Tibial artery (tissue), 4 donors: ENCODE results near the gene THY1.
A peak's percentile ranks its signal among the peaks of the same experiment; 100 is the strongest.

Source experiments
- DNase-seq, 2 donors: peaks; one replicate each; pipeline ENCODE4 v3.0.0-alpha.2; 2019
- H3K27ac ChIP-seq, 2 donors: fragments of 200-600 bp; sonication (generic) in 1 of 2; 1 replicate in 1 of 2; 2 replicates in 1 of 2; pipeline ENCODE4 v1.5.1; 2018 to 2019; ENCODE audit warnings: mild to moderate bottlenecking in 1 of 2
- H3K27me3 ChIP-seq, 2 donors: fragments of 200-600 bp; sonication (generic) in 1 of 2; one replicate each; pipeline versions ENCODE4 v1.5.1 to v1.6.0; 2016 to 2019
- H3K36me3 ChIP-seq, 3 donors: fragments of 200-600 bp; sonication (generic) in 2 of 3; one replicate each; pipeline ENCODE4 v1.5.1; 2016 to 2019; ENCODE audit warnings: mild to moderate bottlenecking in 2 of 3
- H3K4me1 ChIP-seq, 4 donors: fragments of 200-600 bp; sonication (generic) in 2 of 4; 1 replicate in 3 of 4; 2 replicates in 1 of 4; pipeline ENCODE4 v1.5.1; 2016 to 2019
- H3K4me3 ChIP-seq, 2 donors: fragments of 200-600 bp; sonication (generic) in 1 of 2; 1 replicate in 1 of 2; 2 replicates in 1 of 2; pipeline ENCODE4 v1.5.1; 2018 to 2019; ENCODE audit warnings: mild to moderate bottlenecking in 2 of 2
- H3K9me3 ChIP-seq, 3 donors: fragments of 200-600 bp; sonication (generic) in 1 of 3; one replicate each; pipeline ENCODE4 v1.5.1; 2016 to 2019
- CTCF ChIP-seq, 2 experiments: fragments of 200-600 bp in 1 of 2; fragments of 450-650 bp in 1 of 2; IDR thresholded peaks; one replicate each; pipeline ENCODE4 v1.5.1; 2017 to 2019; ENCODE audit warnings: antibody characterized with exemption in 2 of 2, mild to moderate bottlenecking in 1 of 2, moderate library complexity in 1 of 2
- intact Hi-C: fragments of 100-400 bp; cut with DNase I; formaldehyde crosslinking; loops from one replicate; pipeline ENCODE4 v1.15.0; 2023; ENCODE audit warnings: low total_unique reads

THY1 gene

DNA sequence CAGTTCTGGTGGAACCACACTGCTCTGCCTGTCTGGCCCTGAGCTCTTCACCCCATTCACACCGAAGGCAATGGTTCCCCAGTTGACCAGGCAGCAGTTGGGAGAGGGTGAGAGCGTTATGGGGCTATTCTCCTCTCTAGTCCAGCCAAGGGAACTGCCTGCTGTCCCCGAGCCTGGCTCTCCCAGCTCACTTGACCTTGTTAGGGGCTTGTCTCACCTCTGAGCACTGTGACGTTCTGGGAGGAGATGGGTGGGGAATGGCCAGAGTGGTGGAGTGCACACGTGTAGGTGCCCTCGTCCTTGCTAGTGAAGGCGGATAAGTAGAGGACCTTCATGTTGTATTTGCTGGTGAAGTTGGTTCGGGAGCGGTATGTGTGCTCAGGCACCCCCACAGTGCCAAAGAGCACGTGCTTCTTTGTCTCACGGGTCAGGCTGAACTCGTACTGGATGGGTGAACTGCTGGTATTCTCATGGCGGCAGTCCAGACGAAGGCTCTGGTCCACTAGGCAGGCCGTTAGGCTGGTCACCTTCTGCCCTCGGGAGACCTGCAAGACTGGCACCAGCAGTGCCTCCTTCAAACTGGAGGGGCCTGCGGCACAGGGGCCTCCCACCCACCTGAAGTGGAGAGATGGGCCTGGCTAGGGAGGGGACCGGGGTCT is 3.0 kb downstream of the THY1 start:
- Histone ChIP-seq H3K27me3 (peaks cover 0 to 41% of the 10 kb centered on the region in 2 donors), H3K9me3 (no peaks in the 10 kb centered on the region), H3K4me1 (peaks cover 0 to 42% (median 24%) of the 10 kb centered on the region in 4 donors), H3K27ac (no peak overlapping the region), H3K36me3 (no peaks in the 10 kb centered on the region), H3K4me3 (no peak overlapping the region)
- intact Hi-C loops = no loop called here
- DNase-seq = no peak
- TF ChIP-seq CTCF (IDR thresholded peaks at IDR 0.05) = no peak

DNA sequence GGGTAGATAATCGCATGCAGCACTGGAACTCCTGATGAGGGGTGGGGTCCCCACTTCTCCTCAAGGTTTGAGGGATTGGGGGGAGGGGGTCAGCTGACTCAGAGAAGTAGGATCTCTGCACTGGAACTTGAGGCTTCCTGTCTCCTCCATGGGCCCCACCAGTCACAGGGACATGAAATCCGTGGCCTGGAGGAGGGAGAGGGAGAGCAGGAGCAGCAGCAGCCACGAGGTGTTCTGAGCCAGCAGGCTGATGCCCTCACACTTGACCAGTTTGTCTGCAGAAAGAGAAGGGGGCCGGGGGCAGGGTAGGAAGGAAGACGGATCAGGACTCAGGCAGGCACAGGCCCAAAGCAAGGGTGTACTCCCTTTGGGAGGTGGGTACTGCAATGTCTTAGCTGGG is 3.7 kb downstream of the THY1 start:
- H3K27ac ChIP-seq = no peak overlapping the region
- no peak overlapping the region for H3K4me3 ChIP-seq
- no peak for TF ChIP-seq CTCF (IDR thresholded peaks at IDR 0.05)
- no peaks in the 10 kb centered on the region for H3K9me3 ChIP-seq
- no peaks in the 10 kb centered on the region for H3K36me3 ChIP-seq
- peaks cover 0 to 42% (median 24%) of the 10 kb centered on the region in 4 donors for H3K4me1 ChIP-seq
- intact Hi-C loops = no loop called here
- H3K27me3 ChIP-seq = peaks cover 0 to 38% of the 10 kb centered on the region in 2 donors
- no peak for DNase-seq

GRCh38 chr11:119418759-119419158 is 4.2 kb downstream of the THY1 start:
- H3K27me3 ChIP-seq = peaks cover 0 to 38% of the 10 kb centered on the region in 2 donors
- H3K9me3 ChIP-seq = no peaks in the 10 kb centered on the region
- TF ChIP-seq CTCF (IDR thresholded peaks at IDR 0.05) = no peak
- no peaks in the 10 kb centered on the region for H3K36me3 ChIP-seq
- no peak overlapping the region for H3K4me3 ChIP-seq
- intact Hi-C loops = no loop called here
- no peak for DNase-seq
- H3K4me1 ChIP-seq = peaks cover 0 to 42% (median 24%) of the 10 kb centered on the region in 4 donors
- peak overlapping the region; percentile 63 to 72 for H3K27ac ChIP-seq

GRCh38 chr11:119417726-119418540 is 5.0 kb downstream of the THY1 start:
- Histone ChIP-seq H3K4me3 (peak overlapping the region in 1 of 2 donors; percentile 6), H3K27ac (peak overlapping the region; percentile 63 to 72), H3K36me3 (no peaks in the 10 kb centered on the region), H3K27me3 (peaks cover 0 to 30% of the 10 kb centered on the region in 2 donors), H3K9me3 (no peaks in the 10 kb centered on the region), H3K4me1 (peaks cover 0 to 37% (median 20%) of the 10 kb centered on the region in 4 donors)
- peak in 1 of 2 donors; percentile 76 for DNase-seq
- no peak for TF ChIP-seq CTCF (IDR thresholded peaks at IDR 0.05)
- intact Hi-C loops = no loop called here

GRCh38 chr11:119416606-119417580 is 6.1 kb downstream of the THY1 start:
- Histone ChIP-seq H3K27ac (peak overlapping the region; percentile 63 to 72), H3K4me3 (peak overlapping the region in 1 of 2 donors; percentile 6), H3K27me3 (peaks cover 0 to 20% of the 10 kb centered on the region in 2 donors), H3K9me3 (no peaks in the 10 kb centered on the region), H3K4me1 (peaks cover 0 to 27% (median 9%) of the 10 kb centered on the region in 4 donors), H3K36me3 (no peaks in the 10 kb centered on the region)
- no peak for TF ChIP-seq CTCF (IDR thresholded peaks at IDR 0.05)
- intact Hi-C loops = no loop called here
- no peak for DNase-seq
